Suprapubic skin (tissue), 3 donors: ENCODE measurements around the gene AQR.

Experiments used
- CTCF ChIP-seq, 2 donors: fragments of 200-600 bp in 1 of 2; fragments of 450-650 bp in 1 of 2; sonication (generic) in 1 of 2; IDR thresholded peaks; one replicate each; pipeline ENCODE4 v1.5.1; 2016 to 2019; ENCODE audit warnings: antibody characterized with exemption in 2 of 2, mild to moderate bottlenecking in 1 of 2, moderate library complexity in 1 of 2
- EP300 ChIP-seq: sonication (generic); formaldehyde crosslinking; IDR thresholded peaks from one replicate; pipeline ENCODE4 v1.6.1; 2017; ENCODE audit warnings: antibody characterized with exemption

DNA sequence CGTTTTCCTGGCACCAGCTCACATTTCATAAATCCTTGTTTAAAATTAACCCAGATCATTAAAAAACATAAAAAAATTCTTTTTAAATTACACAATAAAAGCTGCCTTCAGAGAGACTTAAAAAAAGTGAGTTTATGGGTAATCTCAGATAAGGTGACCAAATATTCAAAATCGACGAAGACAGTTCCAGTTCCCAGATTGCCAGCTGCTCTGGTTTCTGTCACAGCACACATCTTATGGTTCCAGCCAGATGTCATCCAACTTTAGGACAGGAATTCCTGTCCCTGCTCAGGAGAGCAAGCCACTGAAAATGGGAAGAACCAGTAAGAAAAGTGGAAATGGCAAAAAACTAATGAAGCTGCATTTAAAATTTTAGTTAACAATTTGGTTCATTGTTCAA, 34.4 kb upstream of the AQR start:
- TF ChIP-seq CTCF (IDR thresholded peaks at IDR 0.05), result no peak
- no peak for TF ChIP-seq EP300
